Activated T-cell treated with anti-CD3 and anti-CD28 coated beads, Interleukin-2, amount 50 U/mL, for 24 hours (primary cell): Measurements from ENCODE around the gene LARP1.
A peak's percentile ranks its signal among the peaks of the same experiment; 100 is the strongest.
"Not testable (repeated sequence)": the region's sequence is repeated elsewhere in the genome, so short reads cannot be mapped to it uniquely, and the experiment has no call there.

Experiments
- DNase-seq: peaks from one replicate; pipeline ENCODE4 v3.0.0-alpha.2; 2020
- H3K27ac Mint-ChIP-seq: 2 replicates; pipeline ENCODE4 v1.8.0; 2020; ENCODE audit warnings: mild to moderate bottlenecking, mixed read lengths
- H3K27me3 Mint-ChIP-seq: 2 replicates; pipeline ENCODE4 v1.8.0; 2020; ENCODE audit warnings: mixed read lengths
- H3K36me3 Mint-ChIP-seq: 2 replicates; pipeline ENCODE4 v1.8.0; 2020; ENCODE audit warnings: low read depth, mixed read lengths
- H3K4me1 Mint-ChIP-seq: 2 replicates; pipeline ENCODE4 v1.8.0; 2020; ENCODE audit warnings: low read depth, mixed read lengths
- H3K4me3 Mint-ChIP-seq: 2 replicates; pipeline ENCODE4 v1.8.0; 2020; ENCODE audit warnings: mild to moderate bottlenecking, moderate library complexity, mixed read lengths
- H3K9me3 Mint-ChIP-seq: 2 replicates; pipeline ENCODE4 v1.8.0; 2020; ENCODE audit warnings: mixed read lengths

The LARP1 gene

DNA sequence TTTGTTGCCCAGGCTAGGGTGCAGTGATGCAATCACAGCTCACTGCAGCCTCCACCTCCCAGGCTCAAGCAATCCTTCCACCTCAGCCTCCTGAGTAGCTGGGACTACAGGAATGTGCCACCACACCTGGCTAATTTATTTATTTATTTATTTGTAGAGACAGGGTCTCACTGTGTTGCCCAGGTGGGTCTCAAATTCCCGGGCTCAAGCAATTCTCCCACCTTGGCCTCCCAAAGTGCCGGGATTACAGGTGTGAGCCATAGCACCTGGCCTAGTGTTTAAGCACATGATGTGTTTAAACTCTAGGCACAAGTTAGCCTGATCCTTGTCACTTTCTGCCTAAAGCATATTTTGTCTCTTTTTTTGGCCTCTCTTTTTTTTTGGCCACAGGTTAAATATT lies 4.5 kb upstream of the LARP1 start:
- not testable (repeated sequence) for DNase-seq, H3K9me3 Mint-ChIP-seq, H3K4me3 Mint-ChIP-seq, H3K27me3 Mint-ChIP-seq, H3K27ac Mint-ChIP-seq
- peaks cover 11% of the 10 kb centered on the region for H3K36me3 Mint-ChIP-seq
- peaks cover 17% of the 10 kb centered on the region for H3K4me1 Mint-ChIP-seq

DNA sequence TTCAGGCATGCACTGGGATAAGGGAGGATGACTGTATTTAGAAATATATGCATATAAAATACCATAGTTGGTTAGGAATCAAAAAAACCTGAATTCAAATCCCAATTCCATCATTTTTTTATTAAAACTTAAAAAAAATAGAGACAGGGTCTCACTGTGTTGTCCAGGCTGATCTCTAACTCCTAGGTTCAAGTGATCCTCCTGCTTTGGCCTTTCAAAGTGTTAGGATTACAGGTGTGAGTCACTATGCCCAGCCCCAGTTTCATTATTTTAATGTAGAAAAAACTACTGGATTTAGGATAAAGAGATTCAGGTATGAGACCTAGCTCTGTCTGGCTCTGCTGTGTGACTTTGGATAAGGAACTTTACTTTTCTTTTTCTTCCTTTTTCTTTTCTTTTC lies 3.3 kb upstream of the LARP1 start:
- no peak overlapping the region for H3K27ac Mint-ChIP-seq
- H3K4me3 Mint-ChIP-seq, result no peak overlapping the region
- peaks cover 17% of the 10 kb centered on the region for H3K4me1 Mint-ChIP-seq
- peaks cover 16% of the 10 kb centered on the region for H3K36me3 Mint-ChIP-seq
- H3K9me3 Mint-ChIP-seq, result no peaks in the 10 kb centered on the region
- DNase-seq, result no peak
- no peaks in the 10 kb centered on the region for H3K27me3 Mint-ChIP-seq

DNA sequence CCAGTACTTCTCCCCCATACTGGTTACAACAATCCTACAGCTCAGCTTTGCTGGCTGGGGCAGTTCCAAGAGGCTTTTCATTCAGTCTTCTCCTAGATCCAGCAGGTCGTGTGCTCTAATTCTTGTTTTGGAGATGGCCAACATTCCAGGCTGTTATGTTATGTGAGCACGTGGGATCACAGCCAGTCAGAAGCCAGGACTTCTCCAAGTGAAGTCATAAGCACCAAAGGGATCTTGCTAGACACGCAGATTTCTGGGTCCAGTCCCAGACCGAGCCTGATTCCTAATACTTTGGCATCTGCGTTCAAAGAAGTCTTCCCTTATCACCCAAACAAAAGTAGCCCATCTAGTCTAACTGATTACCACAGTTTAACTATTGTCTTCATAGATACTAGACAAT lies 1.4 kb upstream of the LARP1 start:
- peak overlapping the region; percentile 98 for H3K27ac Mint-ChIP-seq
- DNase-seq, result no peak
- H3K4me1 Mint-ChIP-seq, result peaks cover 28% of the 10 kb centered on the region
- peaks cover 32% of the 10 kb centered on the region for H3K36me3 Mint-ChIP-seq
- no peaks in the 10 kb centered on the region for H3K27me3 Mint-ChIP-seq
- H3K4me3 Mint-ChIP-seq, result peak overlapping the region; percentile 96
- no peaks in the 10 kb centered on the region for H3K9me3 Mint-ChIP-seq

DNA sequence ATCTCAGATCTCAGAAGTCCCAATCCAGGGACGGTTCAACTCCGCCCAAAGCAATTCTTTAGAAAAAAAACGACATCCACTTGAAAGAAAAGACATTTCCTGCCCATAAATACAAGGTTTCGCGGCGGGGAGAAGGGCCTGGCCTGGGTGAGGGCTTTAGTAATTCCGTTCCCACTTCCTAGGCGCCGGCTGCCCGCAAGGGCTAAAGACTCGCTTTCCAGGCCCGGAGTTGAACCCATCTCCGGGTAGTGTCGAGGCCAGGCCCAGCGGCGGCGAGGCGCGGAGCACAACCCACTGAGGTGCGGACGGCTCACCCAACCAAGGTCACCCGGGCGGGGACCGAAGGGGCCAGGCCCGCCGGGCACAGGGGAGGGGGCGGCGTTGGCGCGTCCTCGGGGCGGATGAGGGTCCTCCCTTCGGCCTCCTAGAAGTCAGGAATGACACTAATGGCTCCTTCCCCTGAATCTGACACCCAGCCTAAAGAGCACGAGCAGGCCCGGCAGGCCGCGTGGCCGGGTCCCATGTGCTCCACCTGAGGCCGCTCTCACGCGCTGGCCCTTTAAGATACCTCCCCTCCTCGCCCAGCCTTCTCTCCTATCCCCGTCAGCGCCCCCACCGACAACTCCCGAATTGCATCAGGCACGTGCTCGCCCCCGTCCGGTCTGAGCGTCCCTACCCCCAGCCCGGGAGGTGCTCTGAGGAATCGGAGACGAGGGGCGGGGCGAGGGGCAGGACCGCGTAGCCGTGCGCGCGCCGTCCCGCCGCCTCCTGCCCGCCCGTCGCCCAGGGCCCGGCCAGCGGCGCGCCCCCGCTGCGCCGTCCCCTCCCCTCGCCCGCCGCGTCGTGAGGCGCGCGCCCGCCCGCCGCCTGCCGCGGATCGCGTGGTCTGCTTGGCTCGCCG lies 467 bp upstream of the LARP1 start:
- no peaks in the 10 kb centered on the region for H3K27me3 Mint-ChIP-seq
- peaks cover 41% of the 10 kb centered on the region for H3K36me3 Mint-ChIP-seq
- DNase-seq, result peak; percentile 98
- peak overlapping the region; percentile 98 for H3K27ac Mint-ChIP-seq
- peaks cover 37% of the 10 kb centered on the region for H3K4me1 Mint-ChIP-seq
- no peaks in the 10 kb centered on the region for H3K9me3 Mint-ChIP-seq
- H3K4me3 Mint-ChIP-seq, result peak overlapping the region; percentile 96

DNA sequence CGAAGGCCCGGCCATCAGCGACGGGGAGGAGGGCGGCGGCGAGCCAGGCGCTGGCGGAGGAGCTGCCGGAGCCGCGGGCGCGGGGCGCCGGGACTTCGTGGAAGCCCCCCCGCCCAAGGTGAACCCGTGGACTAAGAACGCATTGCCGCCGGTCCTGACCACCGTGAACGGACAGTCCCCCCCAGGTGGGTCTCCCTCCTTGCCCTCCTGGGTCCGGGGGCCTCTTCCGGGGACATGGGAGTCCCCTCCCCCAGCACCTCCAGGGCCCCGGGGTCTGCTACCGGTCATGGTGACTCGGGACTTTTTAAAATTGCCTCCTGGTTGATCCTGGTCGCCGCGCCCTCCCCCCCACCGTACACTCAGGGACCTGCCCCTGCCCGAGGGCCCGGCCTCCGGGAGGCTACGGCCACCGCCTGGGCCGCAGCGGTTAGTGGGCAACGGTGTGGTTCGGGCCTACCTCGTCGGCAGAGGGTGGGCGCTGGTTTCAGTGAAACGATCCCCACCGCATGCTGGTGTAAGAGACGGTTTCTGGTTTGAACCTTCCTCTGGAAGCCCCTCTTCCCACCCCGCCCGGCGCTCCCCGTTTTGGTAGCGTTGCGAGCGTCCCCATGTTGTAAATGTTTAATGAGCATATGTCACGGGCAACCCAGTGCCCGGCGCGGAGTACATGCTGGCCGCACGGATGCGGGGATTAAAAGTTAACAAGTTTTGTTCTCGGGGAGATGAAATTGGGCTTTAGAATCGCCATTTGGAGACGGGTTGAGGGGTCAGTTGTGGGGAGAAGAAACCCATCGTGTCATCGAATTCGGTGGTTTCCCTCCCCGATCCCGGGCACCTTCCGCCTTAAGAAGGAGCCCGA lies 1.1 kb downstream of the LARP1 start:
- peak overlapping the region; percentile 97 for H3K27ac Mint-ChIP-seq
- no peaks in the 10 kb centered on the region for H3K27me3 Mint-ChIP-seq
- peak overlapping the region; percentile 96 for H3K4me3 Mint-ChIP-seq
- peaks cover 51% of the 10 kb centered on the region for H3K4me1 Mint-ChIP-seq
- no peaks in the 10 kb centered on the region for H3K9me3 Mint-ChIP-seq
- peak; percentile 69 for DNase-seq
- peaks cover 53% of the 10 kb centered on the region for H3K36me3 Mint-ChIP-seq

DNA sequence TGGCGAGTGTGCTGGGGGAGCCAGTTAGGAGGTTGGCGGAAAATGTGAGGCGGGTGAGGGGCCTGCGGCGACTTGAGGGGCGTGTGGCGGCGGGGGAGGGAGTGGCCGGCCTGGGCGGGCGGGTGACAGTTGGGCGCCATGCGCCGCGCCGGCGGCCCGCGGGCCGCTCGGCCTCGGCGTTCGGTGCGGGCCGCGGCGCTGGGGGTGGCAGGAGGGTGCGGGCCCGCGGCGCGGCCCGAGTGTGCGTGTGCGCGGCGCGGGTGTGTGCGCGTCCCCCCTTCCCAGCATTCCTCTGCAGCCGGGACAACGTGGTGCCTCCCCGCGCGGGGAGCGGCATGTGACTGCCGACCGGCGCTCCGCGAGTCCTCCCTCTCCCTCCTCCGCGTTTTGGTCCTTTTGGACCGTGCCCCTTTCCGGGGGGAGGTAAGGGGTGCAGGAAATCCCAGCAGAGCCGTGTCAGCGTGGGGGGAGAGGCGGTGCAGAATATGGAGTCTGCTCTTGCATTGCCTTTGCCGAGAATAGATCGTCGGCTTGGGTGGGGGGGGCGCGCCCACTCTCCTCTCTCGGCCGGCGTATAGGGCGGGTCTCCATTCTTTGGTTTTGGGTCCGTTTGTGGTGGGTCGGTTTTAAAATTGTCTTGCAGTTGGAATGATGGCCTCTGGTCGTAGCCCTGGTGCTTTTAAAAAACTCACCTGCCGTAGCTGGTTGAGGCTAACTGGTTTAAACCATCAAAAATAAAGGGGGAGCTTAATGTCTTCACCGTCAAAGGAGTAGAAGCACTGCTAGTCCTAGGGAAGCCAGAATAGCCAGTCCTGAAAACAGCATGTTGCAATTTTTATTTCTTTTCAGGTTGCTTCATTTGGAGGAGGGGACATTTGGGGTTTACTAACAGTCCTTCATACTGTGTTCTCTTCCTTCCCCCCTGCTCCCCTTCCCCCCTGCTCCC lies 2.0 kb downstream of the LARP1 start:
- peak overlapping the region; percentile 97 for H3K27ac Mint-ChIP-seq
- H3K4me1 Mint-ChIP-seq, result peaks cover 60% of the 10 kb centered on the region
- no peaks in the 10 kb centered on the region for H3K27me3 Mint-ChIP-seq
- H3K4me3 Mint-ChIP-seq, result peak overlapping the region; percentile 96
- H3K36me3 Mint-ChIP-seq, result peaks cover 61% of the 10 kb centered on the region
- DNase-seq, result peak; percentile 73
- H3K9me3 Mint-ChIP-seq, result no peaks in the 10 kb centered on the region

DNA sequence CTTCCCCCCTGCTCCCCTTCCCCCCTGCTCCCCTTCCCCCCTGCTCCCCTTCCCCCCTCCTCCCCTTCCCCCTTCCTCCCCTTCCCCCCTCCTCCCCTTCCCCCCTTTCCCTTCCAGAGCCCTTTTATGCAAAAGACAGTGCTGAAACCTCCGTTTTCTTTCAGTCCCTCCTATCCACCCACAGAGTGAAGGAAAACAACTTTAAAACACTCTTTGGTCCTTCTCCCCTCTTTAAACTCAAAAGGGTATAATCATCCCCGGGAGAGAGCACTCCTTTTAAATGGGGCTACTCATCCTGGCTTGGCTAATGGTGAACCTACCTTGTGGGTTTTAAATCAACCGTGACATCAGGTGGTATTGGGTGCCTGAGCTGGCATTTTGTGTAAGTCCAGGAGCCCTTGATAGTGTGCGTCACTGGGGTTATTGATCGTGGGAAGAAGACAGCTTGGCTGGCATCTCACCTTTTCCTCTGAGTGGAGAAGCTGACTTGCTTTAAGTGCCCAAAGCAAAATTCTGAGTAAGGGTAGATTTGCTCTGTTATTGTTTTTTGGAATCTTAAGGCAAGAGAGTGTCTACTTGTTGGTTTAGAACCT lies 2.7 kb downstream of the LARP1 start:
- peak overlapping the region; percentile 84 for H3K4me3 Mint-ChIP-seq
- H3K27me3 Mint-ChIP-seq, result no peaks in the 10 kb centered on the region
- peaks cover 66% of the 10 kb centered on the region for H3K4me1 Mint-ChIP-seq
- peak overlapping the region; percentile 93 for H3K27ac Mint-ChIP-seq
- DNase-seq, result no peak
- H3K36me3 Mint-ChIP-seq, result peaks cover 67% of the 10 kb centered on the region
- H3K9me3 Mint-ChIP-seq, result no peaks in the 10 kb centered on the region

DNA sequence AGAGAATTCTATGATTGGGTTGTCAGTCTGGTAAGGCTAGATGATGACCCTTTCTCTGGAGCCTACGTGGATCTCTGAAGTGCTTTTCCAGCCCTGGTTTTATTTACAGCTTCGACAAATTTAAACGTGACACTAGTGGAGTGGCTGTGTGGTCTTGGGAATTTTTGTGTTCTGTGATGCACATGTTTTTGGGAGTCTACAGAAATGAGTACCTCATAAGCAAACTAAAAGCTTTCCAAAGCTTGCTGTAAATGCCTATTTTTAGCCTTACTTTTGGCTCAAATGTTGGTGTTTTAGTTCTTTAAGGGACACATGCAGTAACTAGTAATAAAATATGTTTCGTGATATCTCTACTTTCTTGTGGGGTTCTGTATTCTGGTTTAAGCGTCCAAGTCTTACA lies 3.3 kb downstream of the LARP1 start:
- peak overlapping the region; percentile 84 for H3K4me3 Mint-ChIP-seq
- DNase-seq, result no peak
- H3K36me3 Mint-ChIP-seq, result peaks cover 67% of the 10 kb centered on the region
- H3K4me1 Mint-ChIP-seq, result peaks cover 64% of the 10 kb centered on the region
- no peaks in the 10 kb centered on the region for H3K9me3 Mint-ChIP-seq
- H3K27ac Mint-ChIP-seq, result peak overlapping the region; percentile 93
- no peaks in the 10 kb centered on the region for H3K27me3 Mint-ChIP-seq

DNA sequence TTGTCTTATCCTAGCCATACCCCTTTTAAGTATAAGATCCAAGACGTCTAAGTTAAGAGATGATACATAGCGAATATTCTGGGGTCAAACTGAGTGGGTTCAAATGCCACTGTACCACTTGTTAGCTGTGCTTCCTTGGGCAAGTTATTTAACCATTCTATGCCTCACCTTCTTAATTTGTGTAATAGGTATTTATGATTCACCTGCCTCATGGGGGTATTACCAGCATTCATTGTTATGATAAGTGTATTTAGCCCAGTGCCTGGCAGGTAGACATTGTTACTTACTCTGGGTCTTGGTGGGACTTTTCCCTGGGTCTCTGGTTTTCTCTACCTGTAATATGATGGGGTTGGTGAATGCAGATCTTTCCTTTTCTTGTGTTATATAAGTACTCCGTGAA lies 3.8 kb downstream of the LARP1 start:
- Mint-ChIP-seq H3K9me3 (no peaks in the 10 kb centered on the region), H3K36me3 (peaks cover 68% of the 10 kb centered on the region), H3K27me3 (no peaks in the 10 kb centered on the region), H3K27ac (peak overlapping the region; percentile 93), H3K4me1 (peaks cover 64% of the 10 kb centered on the region), H3K4me3 (peak overlapping the region; percentile 84)
- DNase-seq, result no peak

DNA sequence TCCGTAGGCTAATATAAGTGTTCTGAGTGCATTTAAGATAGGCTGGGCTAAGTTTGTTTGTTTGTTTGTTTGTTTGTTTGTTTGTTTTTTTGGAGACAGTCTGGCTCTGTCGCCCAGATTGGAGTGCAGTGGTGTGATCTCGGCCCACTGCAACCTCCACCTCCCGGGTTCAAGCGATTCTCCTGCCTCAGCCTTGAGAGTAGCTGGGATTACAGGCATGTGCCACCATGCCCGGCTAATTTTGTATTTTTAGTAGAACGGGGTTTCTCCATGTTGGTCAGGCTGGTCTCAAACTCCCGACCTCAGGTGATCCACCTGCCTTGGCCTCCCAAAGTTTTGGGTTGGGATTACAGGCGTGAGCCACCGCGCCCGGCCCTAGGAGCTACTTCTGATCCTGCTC lies 4.7 kb downstream of the LARP1 start:
- Mint-ChIP-seq H3K4me3 (peak overlapping the region; percentile 84), H3K36me3 (peaks cover 64% of the 10 kb centered on the region), H3K27ac (peak overlapping the region; percentile 93), H3K4me1 (peaks cover 65% of the 10 kb centered on the region)
- not testable (repeated sequence) for H3K9me3 Mint-ChIP-seq, DNase-seq, H3K27me3 Mint-ChIP-seq

DNA sequence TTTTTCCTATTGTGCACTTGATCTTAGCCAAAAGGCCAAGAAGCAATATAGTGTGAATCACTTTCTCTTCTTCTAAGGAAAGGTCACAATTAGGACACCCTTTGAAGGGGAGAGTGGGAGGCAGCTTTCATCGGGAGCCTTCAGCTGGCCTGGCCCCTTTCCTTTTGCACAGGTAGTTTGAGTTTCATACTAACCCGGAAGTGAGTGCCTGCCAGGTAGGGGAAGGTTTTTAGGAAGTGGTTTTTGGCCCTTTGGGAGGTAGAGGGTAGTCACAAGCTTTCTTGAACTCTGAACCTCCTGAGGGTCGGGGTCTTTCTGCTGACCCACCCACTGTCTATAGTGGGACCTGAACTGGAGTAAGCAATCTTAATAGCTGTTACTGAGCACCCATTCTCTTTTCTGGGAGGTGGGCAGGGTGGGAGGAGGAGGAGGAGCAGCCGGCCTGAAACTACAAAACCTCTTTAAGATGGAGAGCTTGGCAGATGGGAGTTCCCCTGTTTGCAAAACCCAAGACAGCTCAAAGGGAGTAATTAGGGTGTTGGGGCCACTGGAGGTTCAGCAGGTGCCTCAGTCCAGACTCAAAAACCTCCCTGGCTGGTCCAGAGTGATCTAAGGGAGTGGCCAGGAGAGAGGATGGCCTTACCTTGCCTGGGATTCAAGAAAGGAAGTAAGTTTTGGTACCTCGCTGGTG lies 6.0 kb downstream of the LARP1 start:
- Mint-ChIP-seq H3K36me3 (peaks cover 72% of the 10 kb centered on the region), H3K9me3 (no peaks in the 10 kb centered on the region), H3K27me3 (no peaks in the 10 kb centered on the region), H3K4me3 (peak overlapping the region; percentile 62), H3K4me1 (peaks cover 78% of the 10 kb centered on the region), H3K27ac (peak overlapping the region; percentile 93)
- DNase-seq, result no peak

DNA sequence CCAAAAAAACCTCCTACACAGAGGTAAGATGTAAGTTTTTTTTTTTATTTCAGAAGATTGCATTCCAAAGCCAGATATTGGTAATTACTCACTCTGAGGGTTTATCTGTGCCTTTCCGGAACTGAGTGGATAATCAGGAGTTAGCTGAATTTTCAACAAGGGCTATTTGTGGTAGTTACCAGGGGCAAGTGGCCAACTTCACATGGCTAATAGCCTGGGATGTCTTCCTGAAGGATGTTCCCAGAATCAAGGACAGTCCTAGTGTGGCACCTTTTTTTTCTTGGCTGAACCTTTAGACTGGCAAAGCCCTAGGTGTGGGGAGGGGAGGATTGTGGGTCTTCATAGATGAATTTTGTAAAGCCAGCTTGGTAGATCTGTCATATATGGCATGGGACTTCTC lies 7.1 kb downstream of the LARP1 start:
- Mint-ChIP-seq H3K36me3 (peaks cover 65% of the 10 kb centered on the region), H3K27me3 (no peaks in the 10 kb centered on the region), H3K27ac (peak overlapping the region; percentile 93), H3K4me1 (peaks cover 89% of the 10 kb centered on the region), H3K4me3 (no peak overlapping the region), H3K9me3 (no peaks in the 10 kb centered on the region)
- no peak for DNase-seq

DNA sequence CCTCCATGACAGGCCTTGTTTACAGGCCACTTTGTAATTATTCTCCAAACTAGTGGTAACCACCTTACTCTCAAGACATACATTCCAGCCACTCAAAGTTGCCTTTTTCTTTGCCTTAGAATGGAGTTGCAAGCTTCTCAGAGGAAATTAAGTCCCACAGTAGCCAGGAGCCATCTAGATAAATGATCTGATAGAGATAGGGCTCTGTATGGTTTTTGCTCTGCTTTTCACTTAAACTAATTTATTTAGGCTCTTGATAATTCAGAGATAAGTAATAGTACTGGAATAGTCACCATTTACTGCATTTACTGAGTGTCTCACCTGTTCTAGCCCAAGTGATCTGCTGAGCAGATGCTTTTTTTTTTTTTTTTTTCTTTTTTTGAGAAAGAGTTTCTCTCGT lies 7.5 kb downstream of the LARP1 start:
- H3K4me1 Mint-ChIP-seq, result peaks cover 93% of the 10 kb centered on the region
- H3K27ac Mint-ChIP-seq, result peak overlapping the region; percentile 93

More for the DNA sequence above, 7.5 kb downstream of the LARP1 start:
- H3K4me3 Mint-ChIP-seq, result no peak overlapping the region
- H3K9me3 Mint-ChIP-seq, result no peaks in the 10 kb centered on the region
- peaks cover 65% of the 10 kb centered on the region for H3K36me3 Mint-ChIP-seq
- no peaks in the 10 kb centered on the region for H3K27me3 Mint-ChIP-seq
- no peak for DNase-seq
